Tibial nerve (tissue), 4 donors: ENCODE results near the gene RPL35. TPM values are rescaled to one million over a fixed set of nuclear protein-coding genes. Genes with fewer than 3 reads are reported as not detected.

Experiments
- DNase-seq, 2 donors: peaks; one replicate each; pipeline ENCODE4 v3.0.0-alpha.2; 2019; ENCODE audit warnings: low spot score in 2 of 2
- H3K27ac ChIP-seq, 4 donors: fragments of 200-600 bp; sonication (generic) in 3 of 4; one replicate each; pipeline ENCODE4 v1.5.1; 2017 to 2019; ENCODE audit warnings: mild to moderate bottlenecking in 1 of 4
- H3K27me3 ChIP-seq, 2 donors: fragments of 200-600 bp; sonication (generic) in 1 of 2; one replicate each; pipeline versions ENCODE4 v1.5.1 to v1.6.0; 2017 to 2019
- H3K36me3 ChIP-seq, 3 donors: fragments of 200-600 bp; sonication (generic); one replicate each; pipeline ENCODE4 v1.5.1; 2018 to 2019
- H3K4me1 ChIP-seq, 4 donors: fragments of 200-600 bp; sonication (generic) in 3 of 4; one replicate each; pipeline ENCODE4 v1.5.1; 2017 to 2019
- H3K4me3 ChIP-seq, 4 donors: fragments of 200-600 bp; sonication (generic) in 3 of 4; one replicate each; pipeline ENCODE4 v1.5.1; 2017 to 2019; ENCODE audit warnings: mild to moderate bottlenecking in 1 of 4, moderate library complexity in 1 of 4
- H3K9me3 ChIP-seq, 4 donors: fragments of 200-600 bp; sonication (generic) in 3 of 4; one replicate each; pipeline ENCODE4 v1.5.1; 2017 to 2019
- CTCF ChIP-seq, 5 experiments: fragments of 200-600 bp in 3 of 5; fragments of 450-650 bp in 2 of 5; sonication (generic) in 3 of 5; IDR thresholded peaks; one replicate each; pipeline ENCODE4 v1.5.1; 2016 to 2019; ENCODE audit warnings: antibody characterized with exemption in 5 of 5, mild to moderate bottlenecking in 3 of 5, moderate library complexity in 2 of 5
- EP300 ChIP-seq, 2 donors: sonication (generic); formaldehyde crosslinking; IDR thresholded peaks; one replicate each; pipeline ENCODE4 v1.6.1; 2017; ENCODE audit warnings: antibody characterized with exemption in 2 of 2, mild to moderate bottlenecking in 1 of 2
- POLR2A ChIP-seq, 2 donors: fragments of 450-650 bp; IDR thresholded peaks; one replicate each; pipeline ENCODE4 v1.6.1; 2017; ENCODE audit warnings: antibody characterized with exemption in 2 of 2, mild to moderate bottlenecking in 2 of 2, moderate library complexity in 2 of 2
- WGBS, 2 donors: methylation state at CpG; one replicate each; pipeline ENCODE4 v1.1.5; 2018; 5-methylcytosine and 5-hydroxymethylcytosine counted together
- total RNA-seq, 4 donors: library from RNA; depleted of rRNA; stranded (reverse); fragments of >200 nt; gene quantifications; one replicate each; pipeline ENCODE4 v1.1.0, GENCODE V29; 2016

RPL35 gene
- total RNA-seq, 4 donors from 2014 or later = 1,854 to 2,171 (median 1,912) TPM

- H3K4me1 ChIP-seq = peaks cover 0 to 9% (median 3%) of the 10 kb centered on the region in 4 donors
- H3K36me3 ChIP-seq = peaks cover 4 to 100% (median 16%) of the 10 kb centered on the region in 3 donors
- no peak overlapping the region for H3K4me3 ChIP-seq
- no peak overlapping the region for H3K27ac ChIP-seq
- no peaks in the 10 kb centered on the region for H3K9me3 ChIP-seq
- TF ChIP-seq POLR2A (IDR thresholded peaks at IDR 0.05) = no peak
- TF ChIP-seq CTCF (IDR thresholded peaks at IDR 0.05) = no peak
- TF ChIP-seq EP300 (IDR thresholded peaks at IDR 0.05) = no peak
- WGBS, 2 donors = 67 to 77% methylated on average over 1 of the region's 1 CpG
- no peaks in the 10 kb centered on the region for H3K27me3 ChIP-seq
- no peak for DNase-seq
These were observed 16.3 kb upstream of the RPL35 start for GRCh38 chr9:124878021-124878420.

- Histone ChIP-seq H3K27ac (no peak overlapping the region), H3K36me3 (peaks cover 4 to 94% (median 16%) of the 10 kb centered on the region in 3 donors), H3K9me3 (no peaks in the 10 kb centered on the region), H3K4me1 (peaks cover 0 to 17% (median 7%) of the 10 kb centered on the region in 4 donors), H3K27me3 (no peaks in the 10 kb centered on the region), H3K4me3 (no peak overlapping the region)
- 83% methylated on average over 14 of the region's 14 CpGs for WGBS, 2 donors
- no peak for DNase-seq
- no peak for TF ChIP-seq CTCF (IDR thresholded peaks at IDR 0.05)
- TF ChIP-seq POLR2A (IDR thresholded peaks at IDR 0.05) = no peak
- TF ChIP-seq EP300 (IDR thresholded peaks at IDR 0.05) = no peak
These were observed 15.4 kb upstream of the RPL35 start for GRCh38 chr9:124877021-124877782.

DNA sequence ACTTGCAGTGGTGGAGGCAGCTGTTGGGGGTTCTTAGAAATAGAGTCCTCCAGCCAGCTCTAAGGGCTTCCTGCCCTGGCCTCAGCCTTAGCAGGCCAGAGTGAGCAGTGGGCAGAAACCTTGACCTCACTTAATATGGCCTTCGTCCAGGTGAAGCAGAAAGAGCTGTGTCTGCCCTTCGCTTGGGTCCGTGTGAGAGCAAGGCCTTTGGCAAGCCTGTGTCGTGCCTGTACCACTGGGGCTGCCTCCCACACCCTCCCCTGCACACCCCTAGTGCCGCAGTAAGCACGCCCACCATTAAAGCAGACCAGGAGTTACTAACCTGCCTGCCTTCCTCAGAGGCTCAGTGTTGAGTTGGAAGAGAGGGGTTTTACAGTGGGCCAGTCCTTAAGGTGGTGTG lies 13.7 kb upstream of the RPL35 start:
- Histone ChIP-seq H3K9me3 (no peaks in the 10 kb centered on the region), H3K36me3 (peaks cover 4 to 77% (median 16%) of the 10 kb centered on the region in 3 donors), H3K27ac (no peak overlapping the region), H3K4me3 (no peak overlapping the region), H3K4me1 (peaks cover 0 to 34% (median 19%) of the 10 kb centered on the region in 4 donors), H3K27me3 (no peaks in the 10 kb centered on the region)
- WGBS, 2 donors = 69 to 93% methylated on average over 2 to 6 of the region's 6 CpGs
- TF ChIP-seq CTCF (IDR thresholded peaks at IDR 0.05) = no peak
- no peak for TF ChIP-seq POLR2A (IDR thresholded peaks at IDR 0.05)
- TF ChIP-seq EP300 (IDR thresholded peaks at IDR 0.05) = no peak
- DNase-seq = no peak

DNA sequence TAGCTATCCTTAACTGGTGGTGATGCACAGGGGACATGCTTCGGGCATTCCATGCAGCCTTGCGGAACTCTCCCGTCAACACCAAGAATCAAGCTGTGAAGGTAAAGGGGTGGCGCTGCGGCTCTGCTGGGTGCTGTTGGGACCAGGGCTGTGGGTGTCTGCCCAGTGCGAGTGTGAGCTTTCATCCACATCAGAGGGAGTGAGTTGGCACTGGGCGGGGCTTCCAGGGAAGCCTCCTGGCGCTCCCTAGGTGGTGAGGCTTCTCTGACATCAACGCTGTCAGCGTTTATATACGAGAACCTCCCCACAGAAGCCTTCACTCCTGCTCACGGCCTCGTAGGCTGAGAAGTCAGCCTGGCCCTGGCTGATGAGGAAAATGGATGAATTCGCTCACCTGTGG lies 11.9 kb upstream of the RPL35 start:
- TF ChIP-seq EP300 (IDR thresholded peaks at IDR 0.05) = no peak
- TF ChIP-seq POLR2A (IDR thresholded peaks at IDR 0.05) = no peak
- TF ChIP-seq CTCF (IDR thresholded peaks at IDR 0.05) = no peak
- Histone ChIP-seq H3K27ac (no peak overlapping the region), H3K27me3 (no peaks in the 10 kb centered on the region), H3K36me3 (peaks cover 0 to 59% (median 9%) of the 10 kb centered on the region in 3 donors), H3K4me1 (peaks cover 0 to 45% (median 25%) of the 10 kb centered on the region in 4 donors), H3K9me3 (no peaks in the 10 kb centered on the region), H3K4me3 (no peak overlapping the region)
- no peak for DNase-seq
- 81 to 82% methylated on average over 12 to 14 of the region's 14 CpGs for WGBS, 2 donors

DNA sequence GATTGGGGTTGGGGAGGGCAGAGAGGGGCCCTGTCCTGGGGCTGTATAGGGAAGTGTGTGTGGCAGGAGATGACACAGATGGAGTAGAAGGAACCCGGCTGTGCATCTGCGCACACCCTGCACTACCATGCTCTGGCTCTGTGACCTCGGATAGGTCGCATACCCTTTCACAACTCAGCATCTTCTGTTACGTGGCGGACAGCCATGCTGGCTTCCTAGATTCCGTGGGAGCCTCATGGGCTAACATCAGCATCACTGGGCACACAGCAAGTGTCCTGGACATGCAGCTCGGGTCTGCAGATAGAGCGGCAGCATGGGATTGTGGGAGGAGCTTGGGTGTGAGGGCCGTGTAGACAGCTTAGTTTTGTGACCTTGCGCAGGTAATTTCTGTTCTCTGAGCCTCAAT lies 9.4 kb upstream of the RPL35 start:
- Histone ChIP-seq H3K27ac (peak overlapping the region in 3 of 4 donors; percentile 83 to 97 (median 96)), H3K27me3 (no peaks in the 10 kb centered on the region), H3K36me3 (peaks cover 0 to 34% (median 0%) of the 10 kb centered on the region in 3 donors), H3K9me3 (no peaks in the 10 kb centered on the region), H3K4me3 (no peak overlapping the region), H3K4me1 (peaks cover 0 to 58% (median 33%) of the 10 kb centered on the region in 4 donors)
- no peak for TF ChIP-seq CTCF (IDR thresholded peaks at IDR 0.05)
- no peak for TF ChIP-seq POLR2A (IDR thresholded peaks at IDR 0.05)
- no peak for TF ChIP-seq EP300 (IDR thresholded peaks at IDR 0.05)
- WGBS, 2 donors = 76 to 90% methylated on average over 8 to 11 of the region's 11 CpGs
- no peak for DNase-seq
